Mucosa of gallbladder (tissue), 1 donor: ENCODE results near the gene EPN1. TPM values are rescaled to one million over a fixed set of nuclear protein-coding genes. Genes with fewer than 3 reads are reported as not detected.

Experiments used
- DNase-seq: peaks from one replicate; pipeline ENCODE4 v3.0.0-alpha.2; 2020; ENCODE audit warnings: low spot score
- total RNA-seq: library from RNA; stranded (reverse); gene quantifications from one replicate; pipeline ENCODE4 v1.2.1, GENCODE V29; 2021
- donor health status: DM: no; HTN: no; CAD: no.

The EPN1 gene
- total RNA-seq, 1 donor from 2014 or later, result 172 TPM

- no peak for DNase-seq
Measured at GRCh38 chr19:55679343-55680257, 4.6 kb downstream of the EPN1 start.

DNA sequence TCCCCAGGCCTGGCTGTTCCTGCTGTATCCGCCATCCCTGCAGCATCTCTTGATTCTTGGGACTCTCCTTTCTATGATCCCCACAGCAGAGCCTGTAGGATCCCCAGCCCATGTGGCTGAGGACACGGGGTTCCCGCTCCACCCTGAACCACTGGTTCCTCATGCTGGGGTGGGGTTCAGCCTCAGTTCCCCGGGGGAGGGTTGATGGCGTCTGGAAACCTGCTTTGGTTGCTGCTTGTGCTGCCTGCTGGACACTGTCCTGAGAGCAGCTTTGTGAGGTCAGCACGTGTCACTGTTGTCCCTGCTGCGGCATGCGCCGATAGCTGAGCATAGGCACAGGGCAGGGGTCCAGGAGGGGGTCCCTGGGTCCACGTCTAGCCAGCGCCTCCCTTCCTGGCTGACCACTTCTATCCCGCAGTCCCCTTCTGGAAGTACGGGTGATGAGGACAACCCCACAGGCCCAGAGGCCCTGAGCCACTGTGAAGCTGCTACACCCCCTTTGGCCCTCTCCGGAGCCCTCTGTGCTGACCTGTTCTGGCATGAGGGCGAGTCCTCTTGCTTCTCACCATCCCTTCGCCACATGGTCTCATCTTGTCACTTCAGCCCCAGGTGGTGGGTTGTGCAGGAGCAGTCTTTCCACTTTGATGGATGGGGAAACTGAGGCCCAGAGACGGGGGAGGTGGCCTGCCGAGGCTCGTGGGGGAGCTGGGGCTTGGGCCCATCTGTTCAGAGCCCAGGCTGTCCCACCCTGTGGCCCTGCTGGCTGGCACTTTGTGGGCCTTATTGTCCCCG lies 5.5 kb downstream of the EPN1 start:
- DNase-seq, result no peak

DNA sequence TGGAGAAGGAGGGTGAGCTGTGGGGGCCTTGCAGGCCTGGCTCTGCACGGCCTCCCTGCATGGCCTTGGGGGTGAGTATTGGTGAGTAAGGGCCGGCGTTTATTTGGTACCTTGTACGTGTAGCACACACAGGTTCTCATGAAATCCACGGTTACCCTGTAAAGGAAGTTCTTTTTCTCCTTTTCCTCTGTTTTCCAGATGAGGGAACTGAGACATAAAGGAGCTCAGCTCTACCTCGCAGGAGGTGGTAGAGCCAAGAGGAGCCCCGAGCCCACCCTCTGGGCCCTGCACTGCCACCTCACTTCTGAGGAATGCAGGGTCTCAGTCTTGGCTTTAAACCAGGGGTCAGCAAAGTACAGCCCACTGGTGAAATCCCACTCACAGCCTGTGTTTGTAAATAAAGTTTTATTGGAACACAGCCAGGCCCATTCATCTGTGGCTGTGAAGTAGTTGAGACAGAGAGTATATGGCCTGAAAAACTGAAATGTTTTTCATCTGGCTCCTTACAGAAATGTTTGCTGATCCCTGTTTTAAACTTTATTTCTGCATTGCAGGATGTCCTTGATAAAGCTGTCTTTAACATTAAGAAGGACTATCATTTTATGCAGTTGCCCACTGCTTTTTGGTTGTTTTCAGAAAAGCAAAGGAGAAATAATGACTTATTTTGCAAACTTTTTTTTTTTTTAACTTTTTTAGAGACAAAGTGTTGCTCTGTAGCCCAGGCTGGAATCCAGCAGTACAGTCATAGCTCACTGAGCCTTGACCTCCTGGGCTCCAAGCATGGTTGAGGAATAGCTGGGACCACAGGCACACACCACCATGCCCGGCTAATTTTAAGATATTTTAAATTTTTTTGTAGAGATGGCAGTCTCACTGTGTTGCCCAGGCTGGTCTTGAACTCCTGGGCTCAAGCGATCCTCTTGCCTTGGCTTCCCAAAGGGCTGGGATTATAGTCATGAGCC lies 6.4 kb downstream of the EPN1 start:
- no peak for DNase-seq

- peak; percentile 79 for DNase-seq
Measured at GRCh38 chr19:55683449-55684261, 8.6 kb downstream of the EPN1 start.

DNA sequence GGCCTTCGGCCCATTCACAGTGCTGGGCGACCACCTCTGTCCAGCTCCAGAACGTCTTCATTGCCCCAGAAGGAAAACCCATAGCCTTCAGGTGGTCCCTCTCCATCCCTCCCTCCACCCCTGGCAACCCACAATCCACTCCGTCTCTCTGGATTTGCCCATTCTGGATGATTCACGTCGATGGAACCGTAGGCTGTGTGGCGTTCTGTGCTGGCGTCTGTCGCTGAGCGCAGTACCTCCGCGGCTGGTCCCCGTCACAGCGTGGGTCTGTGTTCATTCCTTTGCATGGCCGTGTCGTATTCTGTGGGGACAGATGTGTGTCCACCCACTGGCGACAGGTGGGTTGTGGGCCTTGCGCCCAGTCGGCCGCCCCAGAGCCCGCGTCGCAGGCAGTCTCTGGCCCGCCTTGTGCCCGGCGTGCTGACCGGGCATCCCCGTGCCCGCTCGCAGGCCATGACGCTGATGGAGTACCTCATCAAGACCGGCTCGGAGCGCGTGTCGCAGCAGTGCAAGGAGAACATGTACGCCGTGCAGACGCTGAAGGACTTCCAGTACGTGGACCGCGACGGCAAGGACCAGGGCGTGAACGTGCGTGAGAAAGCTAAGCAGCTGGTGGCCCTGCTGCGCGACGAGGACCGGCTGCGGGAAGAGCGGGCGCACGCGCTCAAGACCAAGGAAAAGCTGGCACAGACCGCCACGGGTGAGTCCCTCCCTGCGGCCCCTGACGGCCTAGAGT lies 10.1 kb downstream of the EPN1 start:
- no peak for DNase-seq

- DNase-seq, result no peak
Measured at GRCh38 chr19:55685776-55686175, 10.8 kb downstream of the EPN1 start.

- no peak for DNase-seq
Measured at GRCh38 chr19:55686311-55687050, 11.5 kb downstream of the EPN1 start.

- DNase-seq, result no peak
Measured at GRCh38 chr19:55687281-55688201, 12.5 kb downstream of the EPN1 start.

GRCh38 chr19:55688422-55689218 lies 13.6 kb downstream of the EPN1 start:
- DNase-seq, result peak; percentile 66

- no peak for DNase-seq
Measured at GRCh38 chr19:55689411-55690108, 14.5 kb downstream of the EPN1 start.

DNA sequence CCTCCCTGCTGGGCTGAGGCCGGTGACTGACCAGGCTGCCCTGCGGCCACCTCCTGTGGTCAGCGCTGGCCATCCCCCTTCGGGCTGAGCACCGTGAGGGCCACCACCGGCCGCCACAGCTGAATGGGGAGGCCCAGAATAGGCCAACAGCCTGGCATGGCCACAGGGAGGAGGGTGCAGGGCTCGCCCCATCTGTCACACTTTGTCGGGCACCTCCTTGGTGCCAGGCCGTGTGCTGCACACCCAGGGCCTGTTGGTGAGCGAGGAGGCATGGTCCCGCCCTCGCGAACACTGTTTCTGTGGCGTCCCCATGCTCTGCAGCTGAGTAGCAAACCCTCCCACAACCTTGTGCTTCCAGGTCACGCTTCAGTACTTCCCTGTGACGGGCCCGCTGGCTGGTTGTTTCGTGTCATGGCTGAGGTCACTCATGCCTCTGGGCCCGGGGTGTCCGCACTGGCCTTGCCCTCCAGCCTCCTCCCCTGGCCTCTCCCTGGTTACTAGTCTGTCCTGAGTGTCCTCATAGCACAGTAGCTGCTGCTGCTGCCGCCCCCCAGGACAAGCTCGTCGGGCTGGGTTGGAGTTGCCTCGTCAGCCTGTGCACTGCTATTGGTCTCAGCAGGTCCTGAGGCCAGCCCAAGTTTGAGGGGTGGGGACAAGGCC lies 15.2 kb downstream of the EPN1 start:
- no peak for DNase-seq

DNA sequence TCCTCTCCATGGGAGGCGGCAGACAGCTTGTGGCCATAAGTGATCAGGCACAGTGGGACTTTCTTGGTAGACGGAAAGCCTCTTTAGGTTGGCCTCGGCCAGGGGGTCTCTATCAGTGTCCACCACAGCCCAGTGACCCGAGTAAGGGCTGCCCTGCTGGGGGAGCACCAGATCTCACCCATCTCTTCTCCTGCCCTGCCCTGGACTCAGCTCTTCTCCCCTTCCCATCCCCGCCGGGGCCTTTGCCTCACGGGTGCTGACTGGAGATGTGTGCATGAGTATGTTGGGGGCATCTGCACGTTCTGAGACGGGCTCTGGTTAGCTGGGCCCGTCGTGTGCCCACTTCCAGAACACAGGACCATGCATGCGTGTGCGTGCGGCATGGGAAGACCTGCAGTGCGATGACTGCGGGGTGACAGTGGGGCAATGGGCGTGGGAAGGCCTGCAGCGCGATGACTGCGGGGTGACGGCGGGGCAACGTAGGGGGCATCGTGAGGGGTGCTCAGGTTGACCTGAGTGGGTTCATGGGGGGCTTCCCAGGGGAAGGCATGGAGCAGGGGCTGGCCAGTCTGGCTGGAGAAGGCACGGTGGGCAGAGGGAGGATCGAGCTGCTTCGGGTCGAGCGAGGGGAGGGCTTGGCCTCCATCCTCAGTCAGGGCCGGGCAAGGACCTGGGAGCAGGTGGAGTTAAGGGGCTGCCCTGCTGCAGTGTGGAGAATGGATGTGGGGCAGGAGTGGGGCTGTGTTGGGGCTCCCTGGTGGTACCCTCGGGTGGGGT lies 15.9 kb downstream of the EPN1 start:
- no peak for DNase-seq

DNA sequence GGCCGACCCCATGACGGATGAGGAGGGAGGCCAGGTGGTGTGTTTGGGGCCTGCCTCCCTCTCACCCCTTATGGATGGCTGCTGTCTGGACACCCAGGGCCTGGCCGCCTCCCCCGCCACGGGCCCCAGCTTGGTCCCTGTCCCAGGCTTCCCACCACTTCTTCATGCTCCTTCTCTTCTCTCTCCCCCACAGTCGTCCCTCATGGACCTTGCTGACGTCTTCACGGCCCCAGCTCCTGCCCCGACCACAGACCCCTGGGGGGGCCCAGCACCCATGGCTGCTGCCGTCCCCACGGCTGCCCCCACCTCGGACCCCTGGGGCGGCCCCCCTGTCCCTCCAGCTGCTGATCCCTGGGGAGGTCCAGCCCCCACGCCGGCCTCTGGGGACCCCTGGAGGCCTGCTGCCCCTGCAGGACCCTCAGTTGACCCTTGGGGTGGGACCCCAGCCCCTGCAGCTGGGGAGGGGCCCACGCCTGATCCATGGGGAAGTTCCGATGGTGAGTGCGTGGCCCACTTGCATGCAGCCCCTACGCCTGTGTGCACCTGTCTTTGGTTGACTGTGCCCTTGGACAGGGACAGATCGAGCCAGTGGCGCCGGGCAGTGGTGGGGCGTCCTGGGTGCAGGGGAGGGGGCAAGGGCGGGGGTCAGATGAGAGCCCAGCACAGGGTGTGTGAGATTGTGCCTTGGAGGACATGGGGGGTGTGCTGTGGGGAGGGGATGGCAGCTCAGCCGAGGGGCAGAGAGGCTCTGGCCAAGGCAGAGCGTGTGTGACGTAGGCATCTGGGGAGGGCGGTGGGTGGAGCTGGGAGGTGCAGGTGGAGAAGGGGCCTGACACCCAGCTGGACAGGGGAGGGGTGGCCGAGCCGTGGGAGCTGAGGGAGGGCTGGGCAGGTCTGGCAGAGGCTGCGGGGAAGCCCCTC lies 16.8 kb downstream of the EPN1 start:
- no peak for DNase-seq

- DNase-seq, result no peak
Measured at GRCh38 chr19:55692681-55693081, 17.7 kb downstream of the EPN1 start.
